RPMI7951 (cell line): ENCODE results near the gene RNF212. TPM values are rescaled to one million over a fixed set of nuclear protein-coding genes. Genes with fewer than 3 reads are reported as not detected.

Experiments used
- total RNA-seq: library from RNA; depleted of rRNA; stranded (reverse); fragments of >200 nt; shearing (Covaris generic); gene quantifications from 2 replicates; pipeline ENCODE4 v1.2.3, GENCODE V29; 2014; rRNA removed

The RNF212 gene
- total RNA-seq, 1 experiment from 2014 or later = not detected

Other genes with a start within 250 kb of the RNF212 start
- 23.1 and 28.2 TPM in 2 replicates for gene GAK, start 181.2 kb downstream of the RNF212 start, total RNA-seq
- 13.5 and 17.4 TPM in 2 replicates for gene TMEM175, start 181.1 kb downstream of the RNF212 start, total RNA-seq
- 1.6 TPM in 2 replicates for gene DGKQ, start 140.0 kb downstream of the RNF212 start, total RNA-seq
- 0.60 and 2.0 TPM in 2 replicates for gene IDUA, start 126.5 kb downstream of the RNF212 start, total RNA-seq
- not detected in 2 replicates for gene SLC26A1, start 120.2 kb downstream of the RNF212 start, total RNA-seq
- gene FGFRL1, start 101.9 kb downstream of the RNF212 start, total RNA-seq = 3.1 and 4.6 TPM in 2 replicates
- 3.8 and 7.7 TPM in 2 replicates for gene SPON2, start 59.0 kb upstream of the RNF212 start, total RNA-seq
- 61.3 and 97.9 TPM in 2 replicates for gene CTBP1, start 135.6 kb upstream of the RNF212 start, total RNA-seq
- gene MAEA, start 176.3 kb upstream of the RNF212 start, total RNA-seq = 33.7 and 34.5 TPM in 2 replicates
- 1.2 and 2.6 TPM in 2 replicates for gene UVSSA, start 233.6 kb upstream of the RNF212 start, total RNA-seq